Measurements from ENCODE around the gene PXYLP1. TPM values are rescaled to one million over a fixed set of nuclear protein-coding genes. Genes with fewer than 3 reads are reported as not detected.

The PXYLP1 gene
- total RNA-seq, 2 donors from 2014 or later = 7.5 to 14.5 TPM

DNA sequence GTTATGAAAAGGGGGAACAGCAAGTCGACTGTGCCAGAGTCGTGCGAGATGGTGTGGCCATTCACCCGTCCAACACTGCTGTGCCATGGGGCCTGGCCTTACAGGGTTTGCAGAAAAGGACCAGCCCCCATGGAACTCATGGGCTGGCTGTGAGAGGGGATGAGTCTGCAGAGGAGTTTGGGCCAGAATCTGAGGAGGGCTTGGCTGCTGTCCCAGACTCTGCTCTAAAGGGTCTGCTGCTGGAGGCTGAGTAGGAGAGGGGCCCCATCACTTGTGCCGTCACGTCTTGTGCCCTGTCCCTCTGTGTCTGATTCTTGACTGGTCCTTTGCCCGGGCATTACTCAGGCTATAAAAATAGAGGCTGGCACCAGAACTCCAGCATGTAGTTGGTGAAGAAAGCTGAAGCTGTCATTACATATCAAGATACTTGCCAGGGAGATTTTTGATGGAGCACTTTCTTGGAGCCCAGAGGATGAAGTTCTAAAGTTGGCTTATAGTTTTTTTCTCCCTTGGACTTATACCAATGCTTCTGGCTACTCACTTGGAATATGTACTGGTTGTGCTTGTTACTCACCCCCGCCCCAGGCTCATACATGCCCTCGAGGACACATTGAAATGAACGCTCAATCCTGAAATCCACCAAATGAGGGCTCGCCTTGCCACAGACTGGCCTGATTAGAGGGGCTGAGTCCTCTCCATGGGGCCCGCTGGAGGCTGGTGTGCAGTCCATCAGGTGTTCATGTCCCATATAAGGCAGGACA, 10.2 kb downstream of the PXYLP1 start:
- Histone ChIP-seq H3K9me3 (no peaks in the 10 kb centered on the region), H3K4me1 (peaks cover 0 to 68% of the 10 kb centered on the region in 2 donors), H3K27me3 (no peaks in the 10 kb centered on the region), H3K27ac (peak overlapping the region; percentile 79 to 92), H3K4me3 (no peak overlapping the region), H3K36me3 (no peaks in the 10 kb centered on the region)
- DNase-seq (ENCODE audit: low spot score) = no peak
- TF ChIP-seq, protein P1, sequence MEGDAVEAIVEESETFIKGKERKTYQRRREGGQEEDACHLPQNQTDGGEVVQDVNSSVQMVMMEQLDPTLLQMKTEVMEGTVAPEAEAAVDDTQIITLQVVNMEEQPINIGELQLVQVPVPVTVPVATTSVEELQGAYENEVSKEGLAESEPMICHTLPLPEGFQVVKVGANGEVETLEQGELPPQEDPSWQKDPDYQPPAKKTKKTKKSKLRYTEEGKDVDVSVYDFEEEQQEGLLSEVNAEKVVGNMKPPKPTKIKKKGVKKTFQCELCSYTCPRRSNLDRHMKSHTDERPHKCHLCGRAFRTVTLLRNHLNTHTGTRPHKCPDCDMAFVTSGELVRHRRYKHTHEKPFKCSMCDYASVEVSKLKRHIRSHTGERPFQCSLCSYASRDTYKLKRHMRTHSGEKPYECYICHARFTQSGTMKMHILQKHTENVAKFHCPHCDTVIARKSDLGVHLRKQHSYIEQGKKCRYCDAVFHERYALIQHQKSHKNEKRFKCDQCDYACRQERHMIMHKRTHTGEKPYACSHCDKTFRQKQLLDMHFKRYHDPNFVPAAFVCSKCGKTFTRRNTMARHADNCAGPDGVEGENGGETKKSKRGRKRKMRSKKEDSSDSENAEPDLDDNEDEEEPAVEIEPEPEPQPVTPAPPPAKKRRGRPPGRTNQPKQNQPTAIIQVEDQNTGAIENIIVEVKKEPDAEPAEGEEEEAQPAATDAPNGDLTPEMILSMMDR (IDR thresholded peaks at IDR 0.05) = no peak

DNA sequence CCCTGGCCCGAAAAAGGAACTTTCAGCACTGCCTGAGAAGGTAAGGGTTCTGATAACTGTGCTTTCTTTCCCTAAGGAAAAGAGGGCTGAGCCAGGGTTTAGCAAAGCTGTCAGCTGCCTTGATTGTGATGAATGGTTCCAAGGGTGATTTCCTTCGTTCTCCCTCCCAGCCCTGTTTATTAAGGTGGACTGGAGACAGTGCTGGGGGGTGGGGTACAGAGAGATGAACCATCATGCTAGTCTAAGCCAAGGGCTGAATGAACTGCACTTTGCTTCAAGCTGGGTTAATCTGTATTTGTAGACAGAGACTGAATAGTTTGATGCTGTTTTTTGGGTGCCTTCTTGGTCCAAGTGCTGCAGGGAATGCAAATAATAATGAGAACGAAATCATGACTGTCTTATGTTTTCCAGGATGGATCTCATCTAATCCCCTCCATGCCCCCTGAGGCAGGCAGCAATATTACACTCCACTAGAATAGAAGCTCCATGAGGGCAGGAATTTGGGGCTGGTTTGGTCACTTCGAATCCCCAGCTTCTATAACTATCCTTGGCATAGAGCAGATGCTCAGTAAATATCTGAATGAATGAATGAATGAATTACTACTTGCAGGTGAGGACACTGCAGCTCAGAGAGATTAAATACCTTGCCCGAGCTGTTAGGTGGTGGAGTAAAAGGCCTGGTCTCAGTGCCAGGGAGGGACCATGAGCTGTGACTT, 10.9 kb downstream of the PXYLP1 start:
- DNase-seq (ENCODE audit: low spot score) = no peak
- TF ChIP-seq, protein P1 (IDR thresholded peaks at IDR 0.05) = no peak
- peaks cover 0 to 61% of the 10 kb centered on the region in 2 donors for H3K4me1 ChIP-seq
- no peaks in the 10 kb centered on the region for H3K36me3 ChIP-seq
- H3K9me3 ChIP-seq = no peaks in the 10 kb centered on the region
- H3K4me3 ChIP-seq = no peak overlapping the region
- H3K27me3 ChIP-seq = no peaks in the 10 kb centered on the region
- H3K27ac ChIP-seq = peak overlapping the region; percentile 79 to 92

DNA sequence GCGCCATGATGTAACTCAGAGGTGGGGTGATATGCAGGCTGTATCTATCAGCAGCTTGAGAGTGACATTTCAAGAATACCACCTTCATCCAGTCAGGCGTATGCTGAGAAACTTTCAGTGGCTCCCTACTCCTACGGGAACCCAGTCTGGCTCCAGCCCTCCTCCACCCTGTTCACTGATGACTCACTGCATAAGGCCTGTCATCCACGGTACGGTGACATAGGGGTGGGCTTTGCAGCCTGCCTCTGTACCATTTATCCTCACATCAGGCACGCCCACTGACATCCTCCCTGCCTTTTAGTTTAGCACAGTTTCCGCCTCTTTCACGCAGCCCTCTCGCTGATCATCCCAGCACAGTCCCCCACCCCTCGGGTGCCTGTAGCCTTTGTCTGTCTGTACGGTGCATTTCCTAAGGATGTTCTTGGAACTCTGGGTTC, 11.7 kb downstream of the PXYLP1 start:
- Histone ChIP-seq H3K27ac (peak overlapping the region; percentile 28 to 92), H3K4me3 (no peak overlapping the region)
- TF ChIP-seq, protein P1 (IDR thresholded peaks at IDR 0.05) = no peak

DNA sequence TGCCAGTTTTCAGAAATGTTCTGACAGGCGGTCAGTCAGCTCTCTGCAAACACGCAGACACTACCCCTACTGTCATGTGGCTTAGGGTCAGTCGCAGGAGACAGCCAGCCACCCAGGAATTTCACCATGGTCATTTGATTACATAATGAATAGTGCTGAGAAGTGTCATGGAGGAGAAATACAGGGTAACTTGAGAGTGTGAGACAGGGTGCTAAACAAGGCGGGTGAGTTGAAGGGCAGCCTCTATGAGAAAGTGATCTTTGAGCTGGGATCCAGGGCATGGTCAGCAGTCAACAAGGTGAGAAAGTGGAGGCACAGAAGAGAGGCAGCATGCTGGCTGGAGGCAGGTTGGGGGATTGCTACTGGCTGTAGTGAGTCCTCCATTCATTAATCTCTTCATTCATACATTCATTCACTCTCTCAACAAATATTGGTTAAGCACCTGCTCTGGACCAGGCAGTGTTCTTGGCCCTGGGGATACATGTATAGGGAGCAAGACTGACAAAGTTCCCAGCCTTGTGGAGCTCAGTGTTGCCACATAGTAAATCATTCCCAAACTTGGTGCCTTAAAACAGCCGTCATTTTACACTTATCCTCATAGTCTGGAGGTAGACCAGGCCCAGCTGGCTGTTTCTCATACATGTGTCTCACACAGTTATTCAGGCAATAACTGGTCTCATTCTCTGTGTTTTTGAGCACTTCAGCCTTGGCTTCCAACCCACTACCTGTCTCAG, 14.8 kb downstream of the PXYLP1 start:
- DNase-seq (ENCODE audit: low spot score) = no peak
- no peaks in the 10 kb centered on the region for H3K36me3 ChIP-seq
- TF ChIP-seq, protein P1 (IDR thresholded peaks at IDR 0.05) = no peak
- no peaks in the 10 kb centered on the region for H3K9me3 ChIP-seq
- H3K4me3 ChIP-seq = no peak overlapping the region
- no peak overlapping the region for H3K27ac ChIP-seq
- H3K27me3 ChIP-seq = no peaks in the 10 kb centered on the region
- H3K4me1 ChIP-seq = peaks cover 0 to 34% of the 10 kb centered on the region in 2 donors

More for the DNA sequence above, 11.7 kb downstream of the PXYLP1 start:
- H3K9me3 ChIP-seq = no peaks in the 10 kb centered on the region
- peaks cover 0 to 55% of the 10 kb centered on the region in 2 donors for H3K4me1 ChIP-seq
- no peaks in the 10 kb centered on the region for H3K36me3 ChIP-seq
- H3K27me3 ChIP-seq = no peaks in the 10 kb centered on the region
- DNase-seq (ENCODE audit: low spot score) = no peak

DNA sequence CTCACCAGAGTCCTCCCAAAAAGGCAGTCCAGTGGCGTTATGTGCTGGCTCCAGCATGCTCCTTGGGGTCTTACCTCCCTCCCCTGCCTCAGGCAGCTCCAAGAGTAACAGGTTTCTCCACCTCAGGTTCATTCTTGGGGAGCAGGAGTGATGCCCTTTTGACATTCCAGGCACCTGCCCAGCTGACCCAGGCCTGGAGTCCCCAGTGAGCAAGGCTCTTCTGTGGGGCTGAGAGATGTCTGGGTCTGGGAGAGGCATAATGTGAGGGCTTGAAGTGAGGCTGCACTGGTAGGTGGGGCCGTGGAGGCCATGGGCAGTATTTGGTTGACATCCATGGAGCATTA, 15.3 kb downstream of the PXYLP1 start:
- H3K36me3 ChIP-seq = no peaks in the 10 kb centered on the region
- TF ChIP-seq, protein P1 (IDR thresholded peaks at IDR 0.05) = no peak
- H3K4me3 ChIP-seq = no peak overlapping the region
- no peak overlapping the region for H3K27ac ChIP-seq
- peaks cover 0 to 29% of the 10 kb centered on the region in 2 donors for H3K4me1 ChIP-seq
- no peaks in the 10 kb centered on the region for H3K9me3 ChIP-seq
- no peaks in the 10 kb centered on the region for H3K27me3 ChIP-seq
- DNase-seq (ENCODE audit: low spot score) = no peak
